Lower leg skin (tissue), 3 donors: ENCODE measurements around the gene MZF1.

ENCODE experiments used
- POLR2A ChIP-seq, 2 donors: fragments of 450-650 bp; IDR thresholded peaks; one replicate each; pipeline ENCODE4 v1.6.1; 2016 to 2017; ENCODE audit warnings: antibody characterized with exemption in 2 of 2, mild to moderate bottlenecking in 1 of 2, moderate library complexity in 1 of 2
- TF ChIP-seq, protein P1 (sequence below), 3 donors: fragments of 450-650 bp; IDR thresholded peaks; one replicate each; pipeline ENCODE4 v1.5.1; 2016; ENCODE audit warnings: antibody characterized with exemption in 3 of 3, mild to moderate bottlenecking in 3 of 3, moderate library complexity in 2 of 3

GRCh38 chr19:58521651-58522050 is 51.5 kb downstream of the MZF1 start:
- TF ChIP-seq, protein P1, sequence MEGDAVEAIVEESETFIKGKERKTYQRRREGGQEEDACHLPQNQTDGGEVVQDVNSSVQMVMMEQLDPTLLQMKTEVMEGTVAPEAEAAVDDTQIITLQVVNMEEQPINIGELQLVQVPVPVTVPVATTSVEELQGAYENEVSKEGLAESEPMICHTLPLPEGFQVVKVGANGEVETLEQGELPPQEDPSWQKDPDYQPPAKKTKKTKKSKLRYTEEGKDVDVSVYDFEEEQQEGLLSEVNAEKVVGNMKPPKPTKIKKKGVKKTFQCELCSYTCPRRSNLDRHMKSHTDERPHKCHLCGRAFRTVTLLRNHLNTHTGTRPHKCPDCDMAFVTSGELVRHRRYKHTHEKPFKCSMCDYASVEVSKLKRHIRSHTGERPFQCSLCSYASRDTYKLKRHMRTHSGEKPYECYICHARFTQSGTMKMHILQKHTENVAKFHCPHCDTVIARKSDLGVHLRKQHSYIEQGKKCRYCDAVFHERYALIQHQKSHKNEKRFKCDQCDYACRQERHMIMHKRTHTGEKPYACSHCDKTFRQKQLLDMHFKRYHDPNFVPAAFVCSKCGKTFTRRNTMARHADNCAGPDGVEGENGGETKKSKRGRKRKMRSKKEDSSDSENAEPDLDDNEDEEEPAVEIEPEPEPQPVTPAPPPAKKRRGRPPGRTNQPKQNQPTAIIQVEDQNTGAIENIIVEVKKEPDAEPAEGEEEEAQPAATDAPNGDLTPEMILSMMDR (IDR thresholded peaks at IDR 0.05), result no peak
- no peak for TF ChIP-seq POLR2A (IDR thresholded peaks at IDR 0.05)
